ENCODE results near the gene USP26.
"Not testable (repeated sequence)": the region's sequence is repeated elsewhere in the genome, so short reads cannot be mapped to it uniquely, and the experiment has no call there.

Gene USP26

GRCh38 chrX:133097031-133097430, at the start of gene USP26:
Gene USP26 (minus strand): TSS chrX:133097109. CDS start chrX:133028220, 68,889 bp downstream.
- DNase-seq: no peak

- DNase-seq: no peak
Observed at GRCh38 chrX:133134282-133134681, 37.4 kb upstream of the USP26 start.

- DNase-seq: no peak
Observed at GRCh38 chrX:133120406-133120805, 23.5 kb upstream of the USP26 start.

- no peak for DNase-seq
Observed at GRCh38 chrX:133094098-133094731, 2.7 kb downstream of the USP26 start.

- no peak for DNase-seq
Observed at GRCh38 chrX:133090236-133090809, 6.6 kb downstream of the USP26 start.

GRCh38 chrX:133089411-133089810, 7.5 kb downstream of the USP26 start:
- DNase-seq: no peak

GRCh38 chrX:133085785-133086184, 11.1 kb downstream of the USP26 start:
- no peak for DNase-seq

- not testable (repeated sequence) for DNase-seq
Observed at GRCh38 chrX:133085056-133085455, 11.9 kb downstream of the USP26 start.

GRCh38 chrX:133083899-133084298, 13.0 kb downstream of the USP26 start:
- DNase-seq: no peak

GRCh38 chrX:133081990-133082389, 14.9 kb downstream of the USP26 start:
- no peak for DNase-seq

- DNase-seq: not testable (repeated sequence)
Observed at GRCh38 chrX:133077856-133078255, 19.1 kb downstream of the USP26 start.

GRCh38 chrX:133072566-133072965, 24.3 kb downstream of the USP26 start:
- DNase-seq: no peak

GRCh38 chrX:133068461-133068860, 28.4 kb downstream of the USP26 start:
- DNase-seq: no peak

- no peak for DNase-seq
Observed at GRCh38 chrX:133056341-133056740, 40.6 kb downstream of the USP26 start.

- DNase-seq: no peak
Observed at GRCh38 chrX:133054761-133055405, 42.0 kb downstream of the USP26 start.

GRCh38 chrX:133053861-133054598, 42.9 kb downstream of the USP26 start:
- DNase-seq: no peak

- no peak for DNase-seq
Observed at GRCh38 chrX:133048751-133049150, 48.2 kb downstream of the USP26 start.

- DNase-seq: no peak
Observed at GRCh38 chrX:133046601-133047000, 50.3 kb downstream of the USP26 start.

- DNase-seq: no peak
Observed at GRCh38 chrX:133045986-133046385, 50.9 kb downstream of the USP26 start.

GRCh38 chrX:133044145-133044786, 52.6 kb downstream of the USP26 start:
- DNase-seq: not testable (repeated sequence)

- no peak for DNase-seq
Observed at GRCh38 chrX:133042260-133042659, 54.6 kb downstream of the USP26 start.

GRCh38 chrX:133033010-133033409, 63.9 kb downstream of the USP26 start:
- DNase-seq: no peak

GRCh38 chrX:133018229-133018628, 78.7 kb downstream of the USP26 start:
- no peak for DNase-seq
